NCI-H1417 treated with DMSO at 0.1 percent for 48 hours (cell line): Measurements from ENCODE around the gene UCHL1.
"Not testable (repeated sequence)": the region's sequence is repeated elsewhere in the genome, so short reads cannot be mapped to it uniquely, and the experiment has no call there.

ENCODE experiments used
- DNase-seq: peaks from one replicate; lab custom pipeline; 2025; lab: John Stamatoyannopoulos, UW

The UCHL1 gene

DNA sequence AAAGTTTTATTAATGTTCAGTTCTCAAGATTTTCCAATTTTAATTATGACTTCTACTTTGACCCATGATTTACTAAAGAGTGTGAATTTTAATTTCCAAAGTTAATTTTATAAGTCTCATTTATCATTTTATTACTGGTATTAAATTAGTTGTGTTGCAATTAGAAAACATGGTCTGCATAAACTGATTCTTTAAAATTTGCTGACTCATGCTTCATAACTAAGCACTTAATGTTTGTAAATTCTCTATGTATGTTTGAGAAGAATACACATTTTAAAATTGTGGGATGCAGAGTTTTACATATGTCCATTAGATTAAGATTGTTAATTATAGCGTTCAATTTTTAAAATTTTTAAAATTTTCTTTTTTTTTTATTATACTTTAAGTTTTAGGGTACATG, 20.2 kb upstream of the UCHL1 start:
- DNase-seq, result no peak

- DNase-seq, result no peak
Observed at GRCh38 chr4:41241919-41242318, 14.8 kb upstream of the UCHL1 start.

- DNase-seq, result no peak
Observed at GRCh38 chr4:41245983-41246382, 10.7 kb upstream of the UCHL1 start.

DNA sequence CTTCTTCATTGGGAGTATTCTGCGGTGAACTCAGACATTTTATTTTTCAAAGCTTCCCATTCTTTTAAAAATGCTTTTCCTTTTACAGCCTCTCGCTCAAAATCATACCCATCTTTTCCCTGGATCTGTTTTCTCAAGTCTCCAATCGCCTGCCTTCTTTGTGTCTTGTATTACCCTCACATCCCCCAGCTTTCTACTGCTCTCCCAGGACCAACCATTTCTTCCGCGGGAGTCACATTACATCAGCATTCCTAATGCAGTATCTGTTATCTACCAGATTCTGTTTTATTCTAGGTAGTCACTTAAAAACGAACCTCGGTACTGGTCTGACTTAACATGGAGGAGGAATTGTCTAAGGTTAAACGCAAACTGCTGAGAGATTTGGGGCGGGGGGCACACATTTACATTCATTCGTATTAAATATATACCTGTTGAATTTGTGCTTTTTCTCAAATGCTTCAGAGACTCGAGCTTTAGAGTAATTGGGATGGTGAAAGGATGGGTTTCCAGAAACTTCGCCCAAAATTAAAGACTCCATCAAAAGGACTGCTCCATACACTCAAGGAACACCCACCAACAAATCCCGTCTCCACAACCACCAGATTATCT, 493 bp upstream of the UCHL1 start:
- DNase-seq, result peak; percentile 23

GRCh38 chr4:41257257-41257901, 651 bp downstream of the UCHL1 start:
- DNase-seq, result peak; percentile 38

GRCh38 chr4:41257906-41258305, 1.2 kb downstream of the UCHL1 start:
- no peak for DNase-seq

DNA sequence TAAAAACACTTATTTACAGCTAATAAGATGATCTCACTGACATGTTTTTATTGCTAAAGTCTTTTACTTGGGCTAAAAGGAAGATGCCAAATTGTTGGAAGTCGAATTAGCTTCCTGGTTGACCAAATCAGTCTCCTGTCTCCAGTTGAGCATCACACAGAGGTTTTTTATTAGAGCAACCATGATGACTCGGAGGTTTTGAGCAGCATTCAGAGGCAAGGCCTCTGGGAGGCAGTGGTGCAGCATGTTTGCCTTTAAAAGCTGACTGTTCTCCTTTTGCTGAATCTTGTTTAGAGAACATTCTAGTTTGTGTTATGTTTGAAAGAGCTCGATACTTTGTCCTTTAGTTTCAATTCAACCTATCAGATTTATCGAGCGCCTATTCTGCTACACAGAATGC, 2.1 kb downstream of the UCHL1 start:
- DNase-seq, result no peak

- DNase-seq, result no peak
Observed at GRCh38 chr4:41260116-41260733, 3.5 kb downstream of the UCHL1 start.

DNA sequence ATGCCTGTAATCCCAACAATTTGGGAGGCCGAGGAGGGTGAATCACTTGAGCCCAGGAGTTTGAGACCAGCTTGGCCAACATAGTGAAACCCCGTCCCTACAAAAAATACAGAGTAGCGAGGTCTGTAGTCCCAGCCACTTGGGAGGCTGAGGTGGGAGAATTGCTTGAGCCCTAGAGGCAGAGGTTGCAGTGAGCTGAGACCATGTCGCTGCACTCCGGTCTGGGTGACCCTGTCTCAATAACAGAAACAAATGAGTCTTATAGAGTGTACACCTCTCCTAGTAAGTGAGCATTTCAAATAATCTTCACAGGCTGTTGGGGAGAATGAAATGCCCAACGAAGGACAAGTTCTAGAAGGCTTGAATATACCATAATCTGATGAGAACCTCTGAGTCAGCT, 5.5 kb downstream of the UCHL1 start:
- no peak for DNase-seq

DNA sequence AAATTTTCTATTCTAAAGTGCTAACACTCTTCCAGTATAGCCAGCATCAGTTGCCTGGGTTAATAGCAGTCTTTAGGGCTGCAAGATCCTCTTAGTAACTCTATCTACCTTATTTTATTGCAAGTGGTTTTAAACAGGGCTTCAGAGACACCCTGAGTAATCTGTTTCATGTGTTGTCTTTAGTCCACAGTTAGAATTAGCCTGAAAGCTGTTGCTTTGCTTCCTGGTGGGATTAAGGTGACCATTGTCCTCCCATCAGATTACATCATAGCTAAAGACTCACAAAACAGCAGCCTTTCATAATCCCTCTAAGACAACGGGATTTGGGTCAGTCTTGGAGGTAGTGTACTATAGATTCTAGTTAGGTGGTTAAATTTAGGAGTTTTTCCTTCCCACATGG, 7.5 kb downstream of the UCHL1 start:
- DNase-seq, result no peak

DNA sequence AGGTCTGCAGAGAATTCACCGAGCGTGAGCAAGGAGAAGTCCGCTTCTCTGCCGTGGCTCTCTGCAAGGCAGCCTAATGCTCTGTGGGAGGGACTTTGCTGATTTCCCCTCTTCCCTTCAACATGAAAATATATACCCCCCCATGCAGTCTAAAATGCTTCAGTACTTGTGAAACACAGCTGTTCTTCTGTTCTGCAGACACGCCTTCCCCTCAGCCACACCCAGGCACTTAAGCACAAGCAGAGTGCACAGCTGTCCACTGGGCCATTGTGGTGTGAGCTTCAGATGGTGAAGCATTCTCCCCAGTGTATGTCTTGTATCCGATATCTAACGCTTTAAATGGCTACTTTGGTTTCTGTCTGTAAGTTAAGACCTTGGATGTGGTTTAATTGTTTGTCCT, 11.3 kb downstream of the UCHL1 start:
- no peak for DNase-seq

- no peak for DNase-seq
Observed at GRCh38 chr4:41268721-41269517, 12.2 kb downstream of the UCHL1 start.

- no peak for DNase-seq
Observed at GRCh38 chr4:41269682-41270081, 13.0 kb downstream of the UCHL1 start.

DNA sequence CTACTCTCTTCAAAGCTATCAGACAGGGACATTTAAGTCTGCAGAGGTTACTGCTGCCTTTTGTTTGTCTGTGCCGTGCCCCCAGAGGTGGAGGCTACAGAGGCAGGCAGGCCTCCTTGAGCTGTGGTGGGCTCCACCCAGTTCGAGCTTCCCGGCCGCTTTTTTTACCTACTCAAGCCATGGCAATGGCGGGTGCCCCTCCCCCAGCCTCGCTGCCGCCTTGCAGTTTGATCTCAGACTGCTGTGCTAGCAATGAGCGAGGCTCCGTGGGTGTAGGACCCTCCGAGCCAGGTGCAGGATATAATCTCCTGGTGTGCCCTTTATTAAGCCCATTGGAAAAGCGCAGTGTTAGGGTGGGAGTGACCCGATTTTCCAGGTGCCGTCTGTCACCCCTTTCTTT, 19.2 kb downstream of the UCHL1 start:
- not testable (repeated sequence) for DNase-seq

DNA sequence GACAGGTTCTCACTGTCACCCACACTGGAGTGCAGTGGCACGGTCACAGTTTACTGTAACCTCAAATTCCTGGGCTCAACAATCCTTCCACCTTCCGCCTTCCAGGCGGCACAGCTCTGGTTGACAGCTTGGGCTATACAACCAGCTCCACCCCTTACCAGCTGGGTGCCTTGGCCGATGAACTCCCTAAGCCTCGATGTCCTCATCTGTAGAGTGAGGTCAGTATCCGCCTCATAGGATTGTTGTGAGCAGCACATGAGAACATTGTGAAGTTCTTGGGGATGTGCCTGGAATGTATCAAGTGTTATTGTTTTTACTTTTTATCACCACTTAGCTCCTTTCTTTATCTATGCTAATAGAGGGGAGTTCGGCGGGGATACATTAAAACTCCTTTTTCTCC, 23.3 kb downstream of the UCHL1 start:
- no peak for DNase-seq

DNA sequence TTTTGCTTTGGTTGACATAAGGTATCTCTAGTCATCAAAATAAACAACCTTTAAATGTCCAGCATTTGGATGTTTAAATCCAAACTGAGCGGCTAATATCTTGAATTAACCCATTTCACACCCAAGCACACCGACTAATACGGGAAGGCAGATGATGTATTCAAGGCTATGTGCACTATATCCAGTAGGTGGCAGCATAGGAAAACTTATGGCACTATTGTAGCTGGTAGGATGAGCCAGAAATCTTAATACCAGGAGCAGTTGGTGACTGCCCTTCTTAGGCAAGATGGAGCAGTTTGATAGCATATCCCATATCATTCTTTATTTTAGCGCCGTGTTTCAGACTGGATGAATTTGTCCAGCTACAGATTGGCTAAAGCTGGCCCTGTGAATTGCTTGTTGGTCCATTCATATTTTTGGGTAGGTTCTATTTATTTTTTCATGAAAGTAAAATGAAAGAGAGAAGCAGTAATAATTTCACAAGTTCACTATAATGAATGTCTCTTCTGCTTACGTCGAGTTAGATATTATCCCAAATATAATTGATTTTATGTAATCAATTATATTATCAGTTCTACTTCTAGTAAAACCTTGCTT, 24.4 kb downstream of the UCHL1 start:
- peak; percentile 54 for DNase-seq

DNA sequence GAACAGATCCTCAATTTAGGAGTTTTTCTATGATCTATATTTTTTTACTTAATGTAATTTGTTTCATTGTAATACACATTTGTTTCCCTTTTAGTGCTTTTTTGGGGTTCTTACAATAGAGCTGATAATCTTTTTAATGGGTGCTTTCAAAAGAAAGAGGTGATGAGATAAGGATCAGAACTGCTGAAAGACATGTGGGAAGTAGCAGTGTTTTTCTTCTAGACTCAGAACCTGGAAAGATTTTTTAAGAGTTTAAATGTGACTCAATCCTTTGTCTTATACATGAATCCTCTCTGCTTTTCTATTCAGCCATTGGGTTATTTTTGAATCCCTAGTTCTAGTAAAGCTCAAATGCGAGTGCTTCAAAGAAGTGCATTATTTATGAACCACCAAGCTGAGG, 25.6 kb downstream of the UCHL1 start:
- DNase-seq, result no peak

- no peak for DNase-seq
Observed at GRCh38 chr4:41285202-41285863, 28.6 kb downstream of the UCHL1 start.

DNA sequence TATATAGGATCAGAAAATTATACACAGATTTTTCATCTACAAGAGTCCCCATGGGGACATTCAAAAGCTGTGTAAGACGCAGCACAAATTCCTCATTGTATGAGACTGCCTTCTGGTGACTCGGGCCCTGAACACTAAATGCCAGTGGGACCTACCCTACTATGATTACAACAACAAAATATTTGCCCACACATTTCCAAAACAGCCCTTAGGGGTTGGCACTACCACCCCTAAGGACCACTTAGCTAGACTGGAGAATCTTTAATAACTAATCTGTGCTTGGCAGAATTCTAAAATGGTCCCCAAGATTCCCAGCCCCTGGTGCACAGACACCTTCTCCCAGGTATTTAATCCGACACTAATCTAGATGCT, 29.1 kb downstream of the UCHL1 start:
- no peak for DNase-seq

DNA sequence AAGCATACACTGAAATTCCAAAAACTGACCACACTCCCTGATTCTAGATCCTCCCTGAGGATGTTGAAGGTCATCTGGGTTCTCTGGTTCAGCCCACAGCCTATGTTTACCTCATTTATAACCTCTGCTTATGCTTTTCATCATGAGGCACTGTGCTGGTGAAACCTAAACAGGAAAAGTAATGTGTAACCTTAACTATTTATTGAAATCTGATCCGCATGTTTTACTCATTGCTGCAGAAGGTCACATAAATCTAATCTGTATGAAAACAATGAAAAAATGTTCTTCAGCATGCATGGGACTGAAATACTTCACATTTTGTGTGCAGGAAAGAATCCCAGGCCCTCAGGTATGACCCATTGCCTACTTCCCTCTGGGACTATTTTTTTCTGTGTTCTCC, 30.3 kb downstream of the UCHL1 start:
- DNase-seq, result no peak

DNA sequence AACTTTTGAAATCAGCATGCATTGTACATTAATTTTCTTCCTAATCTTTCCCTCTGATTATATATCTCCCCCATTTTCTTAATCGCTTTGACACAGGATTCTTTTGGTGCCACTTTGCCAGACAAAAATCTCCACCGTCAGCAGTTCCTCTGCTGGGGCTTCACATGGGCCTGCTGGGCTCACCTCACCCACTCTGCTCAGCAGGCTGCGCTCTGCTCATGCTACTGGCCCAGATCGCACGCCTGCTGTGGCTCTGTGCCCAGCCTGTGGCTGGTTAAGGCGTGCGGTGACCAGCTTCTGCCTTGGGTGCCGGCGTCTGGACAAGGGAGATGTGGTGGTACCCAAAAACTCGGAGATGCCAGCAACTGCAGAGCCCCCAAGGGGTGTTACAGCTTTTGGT, 31.1 kb downstream of the UCHL1 start:
- no peak for DNase-seq

DNA sequence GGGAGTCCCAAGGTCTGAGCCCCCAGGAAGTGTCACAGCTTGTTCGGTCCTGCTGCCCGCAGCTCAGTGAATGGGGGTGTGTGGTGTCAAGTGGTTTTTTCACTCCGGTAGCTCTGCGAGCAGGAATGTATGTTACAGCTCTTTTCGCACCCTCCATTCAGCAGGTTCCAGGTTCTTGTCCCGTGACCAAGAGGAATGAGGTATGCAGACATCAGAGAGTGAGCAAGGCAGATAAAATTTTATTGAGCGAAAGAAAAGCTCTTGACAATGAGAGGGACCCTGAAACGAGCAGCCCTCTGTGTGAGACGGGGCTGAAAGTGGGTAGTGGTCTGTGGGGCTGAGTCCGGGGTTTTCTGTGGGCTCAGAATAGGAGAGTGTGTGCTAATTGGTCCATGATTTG, 31.5 kb downstream of the UCHL1 start:
- no peak for DNase-seq
